Measurements from ENCODE around the gene CRYBG3.
A peak's percentile ranks its signal among the peaks of the same experiment; 100 is the strongest.

Gene CRYBG3

DNA sequence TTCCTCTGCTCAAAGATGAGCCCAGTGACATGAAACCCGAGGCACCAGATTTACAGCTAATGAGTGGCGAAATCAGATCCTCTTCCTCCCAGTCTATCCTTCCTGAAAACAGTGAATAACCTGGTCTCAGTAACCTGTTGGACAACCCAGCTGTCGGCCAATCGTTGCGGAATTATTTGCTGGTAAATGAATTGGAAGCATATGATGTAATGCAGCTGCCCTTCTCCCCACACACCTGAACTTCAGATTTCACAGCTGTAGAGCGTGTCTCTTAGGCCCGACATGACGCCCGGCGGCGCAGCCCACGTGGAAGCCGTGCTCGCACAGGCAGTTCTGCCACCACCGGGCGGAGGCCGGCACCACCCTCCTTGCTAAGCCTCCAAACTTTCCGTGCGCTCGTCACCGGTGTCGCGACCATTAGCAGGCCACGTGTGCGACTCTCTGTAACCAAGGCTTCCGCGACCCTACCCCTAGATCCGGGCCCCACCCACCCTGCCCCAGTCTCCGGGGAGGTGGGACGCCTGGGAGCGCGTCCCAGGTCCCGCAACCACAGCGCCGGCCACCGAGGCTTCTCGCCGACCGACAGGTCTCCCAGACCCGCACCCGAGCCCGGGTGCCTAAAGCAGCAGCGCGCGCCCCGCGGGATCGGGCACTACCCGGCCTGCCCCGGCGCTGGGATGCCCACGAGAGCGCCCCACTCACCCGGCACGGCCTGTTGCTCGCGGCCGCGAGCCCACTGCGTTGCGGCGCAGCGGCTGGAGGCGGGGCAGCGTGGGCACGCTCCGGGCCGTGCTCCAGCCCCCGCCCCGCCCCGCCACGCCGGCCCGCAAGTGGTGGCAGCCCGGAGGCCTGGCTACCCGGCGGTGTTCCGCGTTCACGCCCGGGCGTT, 150.1 kb downstream of the CRYBG3 start, which contains the start of gene RIOX2:
Gene RIOX2, minus strand, starts transcription at position 753 of the 889 bp plus-strand sequence. CDS start 4,838 bp downstream, outside the sequence.
- DNase-seq (ENCODE audit: low read depth), result peak; percentile 77

GRCh38 chr3:97972976-97973375, 151.2 kb downstream of the CRYBG3 start:
- DNase-seq (ENCODE audit: low read depth), result no peak

DNA sequence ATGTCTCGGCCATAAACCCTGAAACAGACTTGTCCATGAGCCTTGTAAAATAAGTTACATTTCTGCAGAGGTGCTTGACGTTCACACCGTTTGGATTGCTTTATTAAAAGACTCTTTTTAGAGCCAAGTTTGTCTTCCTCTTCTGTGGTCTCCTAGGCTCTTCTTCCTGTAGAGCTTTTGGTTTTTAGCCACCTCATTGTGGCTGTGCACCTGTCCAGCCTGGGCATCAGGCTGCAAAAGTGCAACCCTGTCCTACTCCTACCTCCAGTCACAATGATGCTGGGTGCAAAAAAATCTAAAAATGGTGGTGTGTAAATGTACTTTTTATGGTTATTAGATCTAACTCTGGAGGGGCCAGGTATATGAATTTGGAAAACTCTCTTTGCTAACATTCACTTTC, 153.2 kb downstream of the CRYBG3 start:
- no peak for DNase-seq (ENCODE audit: low read depth)

- DNase-seq (ENCODE audit: low read depth), result no peak
Observed at GRCh38 chr3:97975466-97975865, 153.7 kb downstream of the CRYBG3 start.

DNA sequence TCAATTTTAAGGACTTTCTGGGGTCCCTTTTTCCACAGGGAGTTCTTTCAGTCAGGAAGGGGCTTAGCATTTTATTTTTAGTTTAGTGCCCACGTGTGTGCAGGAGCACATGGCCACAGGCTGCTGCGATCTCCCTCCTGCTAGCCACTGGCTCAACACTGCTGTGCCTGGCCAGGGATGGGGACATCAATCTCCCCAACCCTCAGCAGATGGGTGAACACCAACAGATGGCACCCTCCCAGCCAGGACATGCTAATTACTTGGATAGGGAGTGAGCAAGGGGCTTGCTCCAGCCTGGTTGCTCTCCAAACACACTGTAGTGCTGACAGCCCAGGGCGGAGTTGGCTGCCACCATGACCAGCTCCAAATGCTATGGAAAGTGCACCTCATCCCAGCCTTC, 157.8 kb downstream of the CRYBG3 start:
- no peak for DNase-seq (ENCODE audit: low read depth)

- DNase-seq (ENCODE audit: low read depth), result no peak
Observed at GRCh38 chr3:97981886-97982285, 160.1 kb downstream of the CRYBG3 start.

- no peak for DNase-seq (ENCODE audit: low read depth)
Observed at GRCh38 chr3:97983933-97984491, 162.2 kb downstream of the CRYBG3 start.

DNA sequence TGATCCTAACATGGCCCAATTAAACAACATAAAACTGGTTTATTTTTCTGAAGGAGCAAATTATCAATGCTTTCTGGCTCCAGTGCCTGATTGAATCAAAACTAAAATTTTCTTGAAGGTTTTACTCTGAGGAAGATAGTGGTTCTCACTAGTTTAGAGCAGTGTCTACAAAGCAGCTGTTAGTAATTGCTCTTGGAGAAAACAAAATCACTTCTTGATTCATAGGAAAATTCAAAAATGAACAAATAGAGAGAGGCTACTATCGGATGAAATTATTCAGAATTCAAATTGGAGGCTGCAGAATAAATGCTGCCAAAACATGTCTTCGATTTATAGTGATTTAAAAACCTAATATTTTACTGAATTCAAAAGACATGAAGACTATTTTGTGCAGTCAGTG, 165.5 kb downstream of the CRYBG3 start:
- no peak for DNase-seq (ENCODE audit: low read depth)

- no peak for DNase-seq (ENCODE audit: low read depth)
Observed at GRCh38 chr3:97988784-97989568, 167.2 kb downstream of the CRYBG3 start.

DNA sequence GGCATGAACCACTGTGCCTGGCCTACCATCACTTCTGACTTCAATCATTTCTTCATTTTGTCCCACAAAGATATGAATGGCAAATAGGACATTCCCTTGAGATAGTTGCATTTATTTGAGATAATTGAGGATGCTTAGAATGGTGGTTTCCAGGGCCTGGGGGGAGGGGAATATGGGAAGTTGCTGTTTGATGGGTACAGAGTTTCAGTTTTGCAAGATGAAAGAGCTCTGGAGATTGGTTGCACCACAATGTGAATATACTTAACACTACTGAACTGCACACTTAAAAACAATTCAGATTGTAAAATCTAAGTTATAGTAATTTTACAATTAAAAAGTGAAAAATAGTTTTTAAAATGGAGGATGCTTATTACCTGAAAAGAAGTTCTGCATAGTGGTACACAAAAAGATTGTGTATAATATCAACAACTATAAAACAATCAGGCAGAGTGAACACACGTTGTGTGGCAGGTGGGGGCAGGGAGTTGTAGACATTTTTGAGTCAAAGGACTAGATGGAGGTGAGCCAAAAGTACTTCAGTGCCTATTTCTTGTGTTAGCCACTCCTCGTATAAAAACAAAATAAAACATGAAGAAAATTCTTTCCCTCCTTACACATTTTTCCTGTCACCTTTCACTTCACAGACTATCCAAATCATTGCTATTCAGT, 168.9 kb downstream of the CRYBG3 start:
- DNase-seq (ENCODE audit: low read depth), result no peak

GRCh38 chr3:97991293-97991682, 169.5 kb downstream of the CRYBG3 start:
- DNase-seq (ENCODE audit: low read depth), result peak; percentile 19

DNA sequence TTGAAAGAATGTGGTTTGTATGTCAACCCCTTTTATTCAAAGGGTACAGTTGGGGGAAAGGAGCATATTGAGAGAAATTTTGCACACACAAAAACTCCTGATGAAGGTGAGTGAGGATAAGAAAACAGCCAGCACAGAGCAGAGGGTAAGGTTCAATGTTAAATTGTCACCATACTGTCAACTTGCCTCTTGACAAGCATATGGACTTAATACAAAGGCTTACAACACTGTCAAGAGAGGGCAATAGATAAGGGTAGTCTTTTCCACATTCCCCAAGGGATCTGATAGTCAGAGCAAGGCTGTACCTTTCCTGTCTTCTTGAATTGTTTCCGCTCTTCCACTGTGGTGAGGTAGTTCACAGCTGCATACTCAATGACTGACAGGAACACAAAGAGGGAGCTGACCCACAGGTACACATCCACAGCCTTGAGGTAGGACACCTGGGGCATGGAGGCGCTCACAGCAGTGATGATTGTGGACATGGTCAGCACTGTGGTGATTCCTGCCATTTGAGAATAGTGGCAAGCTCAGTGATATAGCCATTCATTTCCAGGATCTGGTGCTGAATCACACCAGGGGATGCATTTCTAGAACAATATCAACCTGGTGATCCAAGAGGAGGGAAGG, 170.8 kb downstream of the CRYBG3 start:
- DNase-seq (ENCODE audit: low read depth), result no peak

DNA sequence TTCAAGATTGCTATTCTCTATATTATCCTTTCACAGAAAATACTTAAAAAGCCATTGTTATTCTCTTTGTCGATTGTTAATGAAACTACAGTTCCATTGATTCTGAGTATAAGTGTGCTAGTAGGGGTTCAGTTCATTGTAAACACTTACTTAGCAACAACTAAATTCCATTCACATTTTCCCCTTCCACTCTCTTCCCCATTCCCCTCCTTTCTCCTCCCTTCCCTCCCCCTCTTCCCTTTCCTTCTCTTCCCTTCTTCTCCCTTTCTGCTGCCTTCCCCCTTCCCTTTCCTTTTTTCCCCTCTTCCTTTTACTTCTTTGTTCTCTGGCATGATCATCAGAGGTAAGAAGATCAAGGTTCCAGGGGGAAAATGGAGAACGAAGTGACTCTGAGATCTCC, 171.7 kb downstream of the CRYBG3 start:
- DNase-seq (ENCODE audit: low read depth), result no peak

GRCh38 chr3:97994328-97994945, 172.6 kb downstream of the CRYBG3 start:
- no peak for DNase-seq (ENCODE audit: low read depth)
